DMS53 treated with DMSO at 0.1 percent for 48 hours (cell line): Measurements from ENCODE around the gene AHCTF1.

Experiments used
- DNase-seq: peaks from one replicate; lab custom pipeline; 2025; ENCODE audit not compliant: unreplicated experiment; lab: John Stamatoyannopoulos, UW

Gene AHCTF1

GRCh38 chr1:246931549-246932365, at the start of gene AHCTF1:
AHCTF1 (minus strand) TSS chr1:246931948; CDS start chr1:246918370, 13,578 bp downstream.
- DNase-seq = peak; percentile 96

GRCh38 chr1:246978785-246979184, 47.0 kb upstream of the AHCTF1 start:
- no peak for DNase-seq

- DNase-seq = no peak
These were observed 46.5 kb upstream of the AHCTF1 start for GRCh38 chr1:246978281-246978680.

GRCh38 chr1:246971969-246972368, 40.2 kb upstream of the AHCTF1 start:
- DNase-seq = no peak

GRCh38 chr1:246971090-246971721, 39.5 kb upstream of the AHCTF1 start:
- DNase-seq = no peak

GRCh38 chr1:246969621-246970020, 37.9 kb upstream of the AHCTF1 start:
- no peak for DNase-seq

GRCh38 chr1:246966502-246966901, 34.8 kb upstream of the AHCTF1 start:
- DNase-seq = no peak

GRCh38 chr1:246959944-246960693, 28.4 kb upstream of the AHCTF1 start:
- no peak for DNase-seq

GRCh38 chr1:246954126-246954525, 22.4 kb upstream of the AHCTF1 start:
- no peak for DNase-seq

GRCh38 chr1:246951413-246951812, 19.7 kb upstream of the AHCTF1 start:
- DNase-seq = no peak

GRCh38 chr1:246949956-246950355, 18.2 kb upstream of the AHCTF1 start:
- no peak for DNase-seq

- DNase-seq = no peak
These were observed 15.5 kb upstream of the AHCTF1 start for GRCh38 chr1:246947255-246947654.

GRCh38 chr1:246946366-246946765, 14.6 kb upstream of the AHCTF1 start:
- DNase-seq = no peak

- DNase-seq = no peak
These were observed 3.0 kb upstream of the AHCTF1 start for GRCh38 chr1:246934765-246935164.

GRCh38 chr1:246933893-246934292, 2.1 kb upstream of the AHCTF1 start:
- DNase-seq = no peak

- DNase-seq = no peak
These were observed 585 bp upstream of the AHCTF1 start for GRCh38 chr1:246932366-246932700.

- DNase-seq = no peak
These were observed 759 bp downstream of the AHCTF1 start for GRCh38 chr1:246930830-246931548.

GRCh38 chr1:246925997-246926626, 5.6 kb downstream of the AHCTF1 start:
- no peak for DNase-seq

- no peak for DNase-seq
These were observed 7.8 kb downstream of the AHCTF1 start for GRCh38 chr1:246923900-246924299.

- no peak for DNase-seq
These were observed 8.3 kb downstream of the AHCTF1 start for GRCh38 chr1:246923482-246923881.

- no peak for DNase-seq
These were observed 10.3 kb downstream of the AHCTF1 start for GRCh38 chr1:246921481-246921880.
